ENCODE measurements around the gene ZSCAN1.

ZSCAN1 gene

GRCh38 chr19:58095328-58095727 is 61.5 kb downstream of the ZSCAN1 start:
- TF ChIP-seq CTCF (IDR thresholded peaks at IDR 0.05; ENCODE audit: insufficient read depth, low read length, missing control alignments) = no peak
- no peak for DNase-seq (ENCODE audit: low read depth, low spot score)
- CTCF ChIA-PET = interaction anchor here (0.9 kb wide), 1 partner anchor 369 kb away, joined by 3 read pairs; no protein-coding TSS in a partner anchor

GRCh38 chr19:58096884-58097283 is 63.1 kb downstream of the ZSCAN1 start:
- H3K4me3 ChIP-seq (ENCODE audit: low read depth, low read length) = no peak overlapping the region
- no peak for TF ChIP-seq CTCF (IDR thresholded peaks at IDR 0.05; ENCODE audit: insufficient read depth, low read length, missing control alignments)
- DNase-seq (ENCODE audit: low read depth, low spot score) = no peak
- CTCF ChIA-PET = no interaction called here
- POLR2A ChIA-PET = no interaction called here

More at GRCh38 chr19:58095328-58095727, 61.5 kb downstream of the ZSCAN1 start:
- POLR2A ChIA-PET = no interaction called here
- no peak overlapping the region for H3K4me3 ChIP-seq (ENCODE audit: low read depth, low read length)

- ChIA-PET CTCF (no interaction called here), POLR2A (no interaction called here)
- DNase-seq (ENCODE audit: low read depth, low spot score) = no peak
- H3K4me3 ChIP-seq (ENCODE audit: low read depth, low read length) = peak overlapping the region; percentile 72
- no peak for TF ChIP-seq CTCF (IDR thresholded peaks at IDR 0.05; ENCODE audit: insufficient read depth, low read length, missing control alignments)
These were observed 63.5 kb downstream of the ZSCAN1 start for GRCh38 chr19:58097349-58097748.

GRCh38 chr19:58097781-58098681 is 64.2 kb downstream of the ZSCAN1 start, which contains the start of gene ZSCAN18:
Gene ZSCAN18 (minus strand): TSS chr19:58098231. CDS start chr19:58090267, 7,964 bp downstream.
- H3K4me3 ChIP-seq (ENCODE audit: low read depth, low read length) = peak within 1 kb of the TSS; percentile 72
- ChIA-PET POLR2A (no interaction called here), CTCF (no interaction called here)
- DNase-seq (ENCODE audit: low read depth, low spot score) = peak; percentile 21
- no peak for TF ChIP-seq CTCF (IDR thresholded peaks at IDR 0.05; ENCODE audit: insufficient read depth, low read length, missing control alignments)

- peak overlapping the region; percentile 72 for H3K4me3 ChIP-seq (ENCODE audit: low read depth, low read length)
- DNase-seq (ENCODE audit: low read depth, low spot score) = no peak
- ChIA-PET POLR2A (no interaction called here), CTCF (no interaction called here)
- TF ChIP-seq CTCF (IDR thresholded peaks at IDR 0.05; ENCODE audit: insufficient read depth, low read length, missing control alignments) = no peak
These were observed 64.8 kb downstream of the ZSCAN1 start for GRCh38 chr19:58098682-58098998.
